COLO829 (cell line): Measurements from ENCODE around the gene EMSY.
"Not testable (repeated sequence)": the region's sequence is repeated elsewhere in the genome, so short reads cannot be mapped to it uniquely, and the experiment has no call there.

ENCODE experiments used
- DNase-seq: peaks from one replicate; pipeline ENCODE4 v3.0.0; 2012; ENCODE audit warnings: low spot score

Gene EMSY

DNA sequence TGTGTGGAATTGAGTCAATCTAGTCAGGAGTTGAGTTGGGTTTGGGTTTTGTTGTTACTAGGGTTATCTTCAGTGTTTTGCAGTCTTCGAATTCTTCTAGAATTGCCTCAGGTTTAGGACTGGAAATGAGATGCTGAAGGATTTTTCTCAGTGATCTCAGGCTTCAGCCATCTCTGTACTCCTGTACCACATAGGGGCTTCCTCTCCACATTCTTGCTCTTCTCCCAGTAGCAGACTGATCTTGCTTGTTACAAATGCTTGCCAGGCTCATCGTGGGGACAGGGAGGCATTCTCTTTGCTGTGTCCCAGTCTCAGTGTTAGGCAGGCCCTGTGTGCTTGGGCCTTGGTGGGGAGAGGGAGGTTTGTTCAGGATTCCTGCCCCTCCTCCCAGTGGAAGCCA lies 129.6 kb downstream of the EMSY start:
- DNase-seq = no peak

DNA sequence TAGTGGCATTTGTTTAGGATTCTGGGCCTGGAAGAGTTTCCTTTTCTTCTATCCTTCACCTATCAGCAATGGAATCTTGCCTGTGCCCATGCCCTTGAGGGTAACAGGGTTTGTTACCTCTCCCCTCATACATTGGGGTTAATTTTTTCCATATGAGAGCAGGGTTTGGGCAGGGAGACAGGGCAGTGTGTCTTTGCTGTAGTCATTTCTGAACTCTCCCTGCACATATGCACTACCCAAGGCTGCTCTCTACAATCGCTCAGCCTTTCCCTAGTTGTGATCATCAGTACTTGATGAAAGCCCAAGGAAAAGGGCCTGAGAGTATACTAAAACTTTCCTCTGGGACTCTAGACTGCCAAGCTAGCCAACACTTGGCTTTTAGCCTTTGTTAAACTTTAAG lies 130.1 kb downstream of the EMSY start:
- DNase-seq = no peak

DNA sequence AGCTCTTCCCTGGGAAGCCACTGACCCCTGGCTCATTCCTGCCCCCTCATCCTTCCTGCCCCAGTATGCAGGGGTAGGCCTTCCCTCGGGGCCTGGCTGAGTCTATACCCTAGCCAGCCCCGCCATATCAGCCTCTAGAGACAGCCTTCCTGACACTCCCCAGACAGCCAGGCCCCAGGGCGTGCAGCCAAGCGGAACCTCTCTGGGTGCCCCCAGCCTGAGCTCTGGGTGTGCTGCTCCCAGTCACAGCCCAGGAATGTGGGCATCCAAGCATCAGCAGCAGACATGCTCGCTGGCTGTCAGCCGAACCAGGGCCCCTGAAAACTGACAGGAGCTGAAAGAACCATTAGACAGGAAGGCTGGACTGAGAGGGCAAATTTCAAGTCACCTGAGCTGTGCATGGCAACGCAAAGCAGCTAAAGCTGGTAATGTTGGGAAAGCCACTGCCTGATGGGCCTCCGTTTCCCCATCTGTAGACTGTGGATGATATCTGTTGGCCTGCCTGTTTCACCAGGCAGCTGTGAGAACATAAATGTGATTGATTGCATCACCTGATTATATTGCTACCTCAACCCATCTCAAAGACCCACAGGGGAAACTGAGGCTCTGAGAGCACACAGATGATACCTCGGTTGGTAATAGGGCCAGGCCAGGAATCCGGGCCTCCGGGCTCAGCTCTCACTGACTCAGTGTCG lies 132.6 kb downstream of the EMSY start:
- no peak for DNase-seq

DNA sequence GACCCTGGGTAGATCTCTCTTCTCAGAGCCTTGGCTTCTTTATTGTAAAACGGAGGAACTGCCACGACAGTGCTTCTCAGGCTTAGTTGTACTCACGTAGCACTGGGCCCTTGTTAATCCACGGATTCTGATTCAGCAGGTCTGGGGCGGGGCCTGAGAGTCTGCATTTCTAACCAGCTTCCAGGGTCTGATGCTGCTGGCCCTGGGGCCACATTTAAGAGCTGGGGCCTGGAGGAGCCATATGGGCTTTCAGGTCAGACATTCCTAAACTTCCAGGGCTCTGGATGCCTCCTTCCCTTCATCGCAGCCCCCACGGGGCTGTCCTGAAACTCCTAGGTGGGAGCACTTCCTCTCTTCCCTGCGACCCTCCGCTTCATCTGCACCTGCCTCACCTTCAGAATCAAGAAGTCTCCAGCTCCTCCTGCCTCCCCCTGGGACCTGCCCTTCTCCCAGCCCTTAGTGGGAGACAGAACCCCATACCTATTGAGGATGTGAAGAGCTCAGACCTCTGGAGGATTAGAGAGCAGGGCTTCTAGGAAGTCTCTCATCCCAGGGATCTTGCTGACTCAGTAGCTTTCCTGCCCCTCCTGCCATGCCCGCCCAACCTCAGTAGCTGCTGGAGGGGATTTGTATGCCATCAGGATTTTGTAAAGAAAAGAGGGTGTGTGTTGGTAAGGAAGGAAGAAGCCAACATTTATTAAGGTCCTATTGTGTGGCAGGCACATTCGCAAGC lies 133.3 kb downstream of the EMSY start:
- no peak for DNase-seq

DNA sequence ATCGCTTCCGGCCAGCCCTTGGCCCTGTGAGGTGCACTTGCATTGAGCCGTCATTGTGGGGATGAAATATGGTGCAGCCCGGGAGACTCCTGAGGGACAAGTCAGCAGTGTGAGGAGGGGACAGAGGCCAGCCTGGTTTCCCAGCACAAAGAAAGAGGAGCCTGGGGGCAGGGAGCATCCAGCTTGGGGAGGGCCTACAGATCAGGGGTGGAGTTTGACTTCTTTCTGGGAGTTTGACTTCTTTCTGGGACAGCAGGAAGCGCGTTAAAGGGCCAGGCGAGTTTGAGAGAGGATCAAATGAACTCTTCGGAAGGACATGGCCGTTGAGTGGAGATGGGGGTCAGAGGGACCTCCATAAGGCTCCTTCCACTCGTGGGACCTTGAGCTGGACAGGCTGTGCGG lies 133.8 kb downstream of the EMSY start:
- peak; percentile 73 for DNase-seq

DNA sequence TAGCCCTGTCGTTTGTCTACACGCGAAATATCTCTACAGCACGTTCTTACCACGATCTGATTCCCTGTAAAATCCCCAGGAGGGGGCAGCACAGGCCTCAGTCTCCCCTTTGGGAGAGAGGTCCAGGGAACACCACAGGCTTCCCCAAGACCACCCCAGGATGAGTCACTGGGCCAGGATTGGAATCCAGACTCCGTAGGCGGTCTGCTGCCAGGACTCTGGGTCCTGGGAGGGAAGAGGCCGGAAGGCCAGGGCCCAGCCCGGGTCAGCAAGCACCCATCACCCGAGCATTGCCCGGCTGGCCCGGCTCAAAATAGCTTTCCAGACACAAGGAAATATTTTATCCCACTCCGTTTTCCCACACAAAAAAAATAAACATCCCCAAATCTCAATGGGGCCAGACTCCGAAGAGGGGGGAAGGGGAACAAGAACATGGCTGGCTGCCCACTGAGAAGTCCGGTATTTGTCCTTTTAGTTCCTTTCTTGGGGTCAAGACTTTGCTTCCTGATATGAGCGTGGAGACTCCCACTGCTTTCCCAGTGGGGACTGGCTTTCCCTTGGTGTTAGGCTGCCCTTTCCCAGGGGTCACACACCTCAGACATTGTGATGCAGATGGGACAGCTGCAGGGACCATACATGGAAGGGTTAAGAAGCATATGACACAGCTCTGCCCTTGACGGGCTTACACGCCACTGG lies 134.4 kb downstream of the EMSY start:
- peak; percentile 44 for DNase-seq

DNA sequence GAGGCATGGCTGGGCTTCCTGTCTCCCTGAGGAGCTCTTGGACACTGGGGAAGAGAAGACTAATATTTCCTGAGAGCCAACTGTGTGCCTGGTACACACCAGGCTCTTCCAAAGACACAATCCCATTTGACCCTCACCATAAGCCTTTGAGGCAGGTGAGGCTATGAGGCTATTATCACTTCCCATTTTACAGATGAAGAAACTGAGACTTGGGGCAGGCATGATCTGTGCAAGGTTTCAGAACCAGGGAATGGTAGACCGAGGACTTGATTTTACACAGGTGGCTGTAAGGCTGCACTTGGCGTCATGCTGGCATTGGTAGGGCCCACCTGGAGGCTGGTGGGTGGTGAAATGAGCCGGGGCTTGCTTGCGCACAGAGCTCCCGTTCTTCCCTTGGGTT lies 134.9 kb downstream of the EMSY start:
- no peak for DNase-seq

DNA sequence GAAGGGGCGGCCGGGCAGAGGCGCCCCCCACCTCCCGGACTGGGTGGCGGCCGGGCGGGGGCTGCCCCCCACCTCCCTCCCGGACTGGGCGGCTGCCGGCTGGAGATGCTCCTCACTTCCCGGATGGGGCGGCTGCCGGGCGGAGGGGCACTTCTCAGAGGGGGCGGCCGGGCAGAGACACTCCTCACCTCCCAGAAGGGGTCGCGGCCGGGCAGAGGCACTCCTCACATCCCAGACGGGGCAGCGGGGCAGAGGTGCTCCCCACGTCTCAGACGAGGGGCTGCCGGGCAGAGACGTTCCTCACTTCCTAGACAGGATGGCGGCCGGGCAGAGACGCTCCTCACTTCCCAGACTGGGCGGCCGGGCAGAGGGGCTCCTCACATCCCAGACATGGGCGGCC lies 137.7 kb downstream of the EMSY start:
- not testable (repeated sequence) for DNase-seq

DNA sequence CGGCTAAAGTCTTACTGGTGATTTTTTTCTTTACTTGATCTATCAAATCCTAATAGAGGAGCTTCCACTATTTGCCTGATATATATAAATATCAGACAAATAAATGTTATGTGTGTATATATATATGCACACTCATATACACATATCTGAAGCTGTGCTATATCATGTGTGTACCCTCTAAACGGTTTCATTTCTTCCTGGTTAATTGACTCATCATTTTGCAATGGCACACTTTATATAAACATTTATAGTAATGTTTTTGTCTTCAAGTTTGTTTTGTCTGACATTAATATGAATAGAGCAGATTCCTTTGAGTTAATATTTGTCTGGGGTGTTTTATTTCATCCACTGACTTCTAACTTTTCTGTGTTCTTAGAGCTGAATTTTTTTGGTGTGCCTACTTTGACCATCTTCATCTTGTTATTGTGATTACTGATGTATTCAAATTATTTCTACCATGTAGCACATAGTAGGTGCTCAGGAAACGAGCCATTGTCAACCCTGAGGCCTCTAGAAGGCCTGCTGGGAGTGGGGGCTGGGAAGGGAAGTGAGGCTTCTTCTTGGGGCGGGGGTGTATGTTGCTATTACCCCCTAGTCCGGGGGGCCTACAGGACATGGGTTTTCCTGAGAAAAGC lies 143.1 kb downstream of the EMSY start:
- no peak for DNase-seq

DNA sequence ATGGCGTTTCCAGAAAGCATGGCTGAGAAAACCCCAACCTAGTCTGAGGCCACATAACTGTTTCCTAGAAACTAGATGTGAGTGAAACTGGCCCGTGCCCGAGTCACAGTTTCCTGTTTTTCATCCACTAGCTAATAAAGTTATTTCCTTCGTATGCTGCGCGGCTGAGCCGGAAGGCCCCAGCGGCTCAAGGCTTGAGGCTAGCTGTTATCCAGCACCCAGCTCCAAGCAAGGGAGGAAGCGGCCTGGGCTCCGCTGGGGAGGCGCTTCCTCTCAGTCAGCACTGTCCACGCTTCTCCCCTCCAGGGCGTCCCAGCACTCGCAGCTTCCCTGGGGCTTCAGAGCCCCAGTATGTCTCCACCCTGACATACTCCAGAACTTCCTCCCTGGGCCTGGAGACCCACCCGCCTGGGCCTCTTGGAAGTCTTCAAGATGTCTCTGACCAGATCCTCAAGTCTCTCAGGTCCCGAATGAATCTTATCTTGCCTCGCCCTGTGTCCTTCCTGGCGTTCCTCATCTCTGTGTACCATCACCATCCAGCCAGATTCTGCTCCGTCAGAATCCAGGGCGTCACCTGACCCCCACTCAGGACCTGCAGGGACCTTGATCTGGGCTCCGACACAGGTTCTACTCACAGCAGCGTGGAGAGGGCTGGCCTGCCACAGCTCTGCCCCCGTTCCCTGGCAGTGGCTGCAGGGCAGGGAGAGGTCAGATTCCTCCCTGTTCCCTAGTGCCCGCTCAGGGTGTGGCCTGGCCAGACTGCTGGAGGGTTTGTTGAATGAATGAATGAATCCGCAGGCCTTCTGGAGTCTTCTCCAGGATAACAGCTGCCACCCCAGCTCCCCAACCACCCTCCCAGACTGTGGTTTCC lies 143.9 kb downstream of the EMSY start:
- no peak for DNase-seq

DNA sequence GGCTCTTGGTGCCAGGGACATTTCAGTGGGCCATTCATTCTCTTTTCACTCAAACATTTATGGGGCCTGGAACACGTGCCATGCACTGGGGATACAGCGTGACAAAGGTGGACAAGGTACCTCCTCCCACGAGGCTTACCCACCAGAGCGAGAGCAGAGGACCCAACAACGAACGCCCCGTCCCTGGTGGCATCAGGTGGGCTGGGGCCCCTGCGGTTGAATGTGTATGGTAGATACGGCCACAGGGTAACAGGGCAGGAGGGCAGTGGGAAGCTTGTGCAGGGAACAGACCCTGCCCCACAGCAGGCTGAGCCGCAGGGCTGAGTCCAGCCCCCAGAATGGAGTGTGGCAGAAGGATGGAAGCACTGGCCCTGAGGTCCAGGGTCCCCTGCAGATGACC lies 144.7 kb downstream of the EMSY start:
- no peak for DNase-seq

DNA sequence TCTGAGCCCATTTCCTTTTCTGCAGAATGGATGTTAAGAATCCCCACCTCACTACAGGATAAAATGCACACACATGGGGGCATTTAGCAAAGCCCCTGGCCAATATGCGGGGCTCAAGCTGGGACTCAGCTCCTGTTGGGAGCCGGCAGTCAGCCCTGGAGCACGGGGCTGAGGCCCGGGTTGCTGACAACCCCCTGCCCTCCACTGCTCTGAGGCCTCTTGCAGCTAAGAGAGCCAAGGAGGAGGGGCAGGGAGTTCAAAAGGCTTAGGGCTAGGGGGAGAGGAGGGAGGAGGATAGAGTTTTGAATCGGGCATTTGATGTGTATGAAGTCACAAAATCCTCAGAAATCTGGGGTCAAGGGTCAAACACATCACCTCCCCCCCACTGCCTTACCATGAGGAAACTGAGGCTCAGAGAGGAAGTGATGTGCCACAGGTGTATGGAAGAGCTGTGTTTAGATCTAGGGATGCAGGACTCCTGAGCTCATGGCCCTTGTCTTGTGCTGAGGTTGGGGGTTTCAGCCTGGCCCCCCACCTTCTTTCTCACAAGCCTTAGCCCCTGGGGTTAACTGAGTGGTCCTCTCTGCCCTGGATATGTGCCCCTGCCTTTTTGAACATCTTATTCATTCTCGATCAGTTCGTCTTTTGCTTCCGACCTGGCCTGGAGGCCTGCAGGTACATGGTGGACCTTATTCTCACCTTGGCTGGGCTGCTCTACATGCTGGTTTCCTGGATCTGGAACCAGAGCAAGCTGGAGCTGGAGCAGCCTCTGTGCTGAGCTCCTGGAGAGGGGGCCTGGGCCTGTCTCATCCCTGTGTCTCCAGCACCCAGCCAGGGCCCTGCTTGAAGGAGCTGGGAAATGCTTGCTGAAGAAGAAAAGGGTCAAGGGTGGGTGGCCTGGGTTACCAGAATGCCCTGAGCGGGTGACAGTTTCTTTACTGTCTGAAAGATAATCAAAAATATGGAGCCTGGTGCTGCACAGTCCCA lies 145.4 kb downstream of the EMSY start:
- DNase-seq = no peak

DNA sequence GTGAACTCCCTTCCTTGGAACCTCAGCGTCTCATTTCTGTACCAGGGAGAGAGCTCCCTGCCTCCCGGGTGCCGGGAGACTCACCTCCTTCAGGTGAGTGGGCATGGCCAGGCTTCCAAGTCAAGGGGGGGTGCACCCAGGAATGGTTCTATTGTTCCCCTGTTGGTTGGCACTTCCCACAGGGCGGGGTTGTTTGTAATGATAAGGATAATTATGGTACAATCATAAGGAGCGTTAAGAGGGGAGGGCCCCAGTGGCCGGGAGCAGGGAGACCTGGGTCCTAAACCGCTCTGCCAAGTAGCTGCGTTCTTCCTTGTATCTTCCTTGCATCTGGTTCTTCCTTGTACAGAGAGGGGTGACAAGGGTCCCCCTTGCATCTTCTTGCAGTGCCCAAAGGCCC lies 146.6 kb downstream of the EMSY start:
- no peak for DNase-seq

DNA sequence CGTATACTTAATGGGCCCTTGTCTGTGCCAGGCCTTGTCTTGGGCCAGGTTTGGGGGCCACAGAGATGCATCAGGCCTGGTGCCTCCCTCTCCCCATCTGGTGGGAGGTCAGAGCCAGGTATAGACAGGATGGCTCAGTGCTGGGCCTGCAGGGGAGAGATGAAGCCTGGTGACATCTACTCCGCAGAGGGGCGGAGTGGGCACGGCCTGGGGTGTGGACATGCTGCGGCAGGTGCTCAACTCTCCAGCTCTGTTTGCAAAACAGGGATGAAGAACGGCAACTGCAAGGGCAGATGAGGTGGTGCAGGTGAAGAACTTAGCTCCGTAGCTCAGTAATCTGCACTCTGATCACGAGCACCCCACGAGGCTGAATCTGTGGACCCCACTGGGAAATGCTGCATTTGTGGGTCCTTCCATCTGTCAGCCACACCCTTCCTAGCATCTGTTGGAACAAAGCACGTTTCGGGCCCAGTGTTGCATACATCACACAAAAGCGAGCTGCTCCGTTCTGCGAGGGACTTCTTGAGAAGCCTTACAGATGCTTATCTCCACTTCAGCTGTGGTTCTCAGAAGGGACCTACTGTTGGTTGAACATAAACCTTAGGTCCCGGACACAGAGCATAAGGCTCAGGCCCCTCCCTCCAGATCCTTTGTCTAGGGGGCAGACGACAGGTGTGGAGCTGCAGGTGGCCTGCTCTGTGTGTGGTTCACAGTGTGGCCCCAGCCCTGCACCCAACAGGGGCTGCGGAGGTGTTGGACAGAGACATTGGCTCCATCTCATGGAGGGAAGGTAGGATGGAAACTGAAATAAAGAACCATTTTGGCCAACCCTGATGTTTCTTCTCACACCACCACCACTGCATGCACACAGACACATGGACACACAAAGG lies 147.5 kb downstream of the EMSY start:
- no peak for DNase-seq

DNA sequence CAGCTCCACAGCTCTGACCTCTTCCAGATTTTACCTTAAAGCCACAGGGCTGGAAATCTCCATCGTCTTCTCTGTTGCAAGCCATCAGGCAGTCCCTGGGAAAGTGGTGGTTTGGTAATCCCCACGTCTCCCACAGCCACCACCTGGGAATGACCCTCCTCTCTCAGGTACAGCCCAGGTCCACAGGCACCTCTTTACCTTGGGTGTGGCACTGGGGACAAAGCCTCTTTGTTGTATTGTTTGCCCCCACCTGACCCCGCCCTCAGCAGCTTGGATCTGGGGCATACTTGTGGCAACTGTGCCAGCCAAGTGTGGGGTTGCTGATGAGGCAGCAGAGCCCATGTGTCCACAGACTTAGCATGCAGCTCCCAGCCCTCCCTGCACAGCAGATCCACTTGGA lies 148.1 kb downstream of the EMSY start:
- DNase-seq = no peak

DNA sequence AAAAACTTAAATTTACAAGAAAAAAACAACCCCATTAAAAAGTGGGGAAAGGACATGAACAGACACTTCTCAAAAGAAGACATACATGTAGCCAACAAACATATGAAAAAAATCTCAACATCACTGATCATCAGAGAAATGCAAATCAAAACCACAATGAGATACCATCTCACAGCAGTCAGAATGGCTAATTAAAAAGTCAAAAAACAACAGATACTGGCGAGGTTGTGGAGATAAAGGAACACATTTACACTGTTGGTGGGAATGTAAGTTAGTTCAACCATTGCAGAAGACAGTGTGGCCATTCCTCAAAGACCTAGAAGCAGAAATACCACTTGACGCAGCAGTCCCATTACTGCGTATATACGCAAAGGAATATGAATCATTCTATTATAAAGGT lies 150.3 kb downstream of the EMSY start:
- DNase-seq = not testable (repeated sequence)

DNA sequence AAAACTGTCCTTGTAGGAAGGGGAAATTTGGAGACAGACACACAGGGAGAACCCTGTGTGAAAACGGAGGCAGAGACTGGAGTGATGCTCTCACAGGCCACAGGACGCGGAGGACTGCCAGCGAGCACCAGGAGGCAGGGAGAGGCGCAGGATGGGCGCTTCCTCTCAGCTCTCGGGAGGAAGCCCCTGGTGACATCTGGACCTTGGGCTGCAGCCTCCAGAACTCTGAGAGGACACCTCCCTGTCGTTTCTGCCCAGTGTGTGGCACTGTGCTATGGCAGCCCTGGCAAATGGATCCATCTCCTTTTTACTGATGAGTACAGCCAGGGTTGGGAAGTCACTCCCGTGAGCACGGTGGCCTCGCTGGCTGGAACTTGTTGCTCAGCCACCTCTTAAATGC lies 151.8 kb downstream of the EMSY start:
- no peak for DNase-seq

DNA sequence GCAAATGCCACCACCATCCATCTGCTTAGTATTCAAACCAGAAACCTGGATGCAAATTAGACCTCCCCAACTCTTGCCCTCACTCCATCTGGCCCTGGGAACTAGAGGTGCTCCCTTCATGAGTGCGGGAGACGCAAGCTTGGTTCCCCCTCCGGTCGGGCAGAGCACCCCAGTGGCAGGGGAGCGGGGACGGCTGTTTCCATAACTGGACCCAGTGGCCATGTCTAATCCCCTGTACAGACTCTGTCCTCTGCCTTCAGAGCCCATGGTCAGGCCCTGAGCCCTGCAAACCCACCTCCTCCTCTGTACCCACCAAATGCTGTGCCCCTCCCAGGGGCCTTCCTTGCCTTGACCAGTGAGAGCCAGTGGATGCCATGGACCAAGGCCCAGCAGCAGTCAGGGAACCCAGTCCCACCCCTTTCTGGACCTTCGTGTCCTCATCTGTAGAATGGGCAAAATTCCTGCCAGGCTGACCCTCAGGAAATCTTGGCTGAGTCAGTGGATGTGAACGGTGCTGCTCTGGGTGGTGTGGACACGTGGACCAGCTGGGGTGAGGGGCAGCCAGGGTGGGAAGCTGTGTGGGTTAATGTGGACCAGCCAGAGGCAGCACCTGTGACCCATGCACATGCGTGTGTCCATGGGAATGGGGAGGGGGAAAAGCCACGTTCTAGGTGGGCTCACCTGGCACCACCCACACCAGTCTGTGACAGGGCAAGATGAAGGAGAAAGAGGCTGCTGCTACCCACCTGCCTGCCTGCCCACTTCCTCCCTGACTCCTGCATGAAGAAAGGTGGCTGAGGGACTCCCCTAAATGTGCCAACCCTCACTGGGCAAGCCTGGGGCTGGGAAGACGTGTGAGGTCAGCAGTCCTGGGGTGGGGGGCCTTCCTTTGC lies 153.0 kb downstream of the EMSY start:
- DNase-seq = no peak
